Measurements from ENCODE around the gene MRPS9. TPM values are rescaled to one million over a fixed set of nuclear protein-coding genes. Genes with fewer than 3 reads are reported as not detected.

Gene MRPS9
- 17.6 and 18.0 TPM in 2 replicates for total RNA-seq

GRCh38 chr2:105037572-105038382 is at the start of gene MRPS9:
TSS of gene MRPS9 (plus strand) at chr2:105038069. CDS start at chr2:105038093, 24 bp downstream.

Other genes starting within 250 kb of the MRPS9 start
- under 0.01 TPM in 1 of 2 replicates, not detected in the other for gene POU3F3, start 184.0 kb upstream of the MRPS9 start, total RNA-seq
- gene GPR45, start 203.7 kb downstream of the MRPS9 start, total RNA-seq, result not detected in 2 replicates